COLO668 (cell line): ENCODE data around the gene RPS24.

Experiments
- DNase-seq: peaks from one replicate; lab custom pipeline; 2025; ENCODE audit not compliant: unreplicated experiment; lab: John Stamatoyannopoulos, UW

Gene RPS24

DNA sequence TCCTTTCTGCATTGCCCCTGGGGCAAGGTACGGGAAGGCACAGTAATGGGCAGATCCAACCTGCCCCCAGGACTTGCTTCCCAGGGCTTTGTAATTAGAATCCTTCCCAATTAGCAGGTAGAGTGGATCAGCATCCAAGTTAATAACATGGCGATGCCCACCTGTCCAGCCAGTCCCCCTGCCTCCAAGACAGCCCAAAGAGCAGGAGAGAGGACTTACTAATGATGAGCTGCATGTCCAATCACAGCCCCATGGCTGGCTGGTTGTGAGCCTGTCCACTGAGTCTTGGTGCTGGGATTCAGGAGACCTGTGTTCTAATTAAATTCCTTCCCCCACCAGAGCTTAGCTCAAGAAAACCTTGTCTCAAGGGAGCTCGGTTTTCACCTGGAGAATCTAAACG is 49.0 kb downstream of the RPS24 start:
- no peak for DNase-seq
